Loucy (cell line): Measurements from ENCODE around the gene SLC35F3.

ENCODE experiments used
- H2AFZ ChIP-seq: fragments of 200-600 bp; sonication (generic); 2 replicates; pipeline ENCODE4 v1.6.0; 2016; ENCODE audit warnings: antibody characterized with exemption, mild to moderate bottlenecking, low read length, moderate library complexity
- H3F3A ChIP-seq: fragments of 200-600 bp; 2 replicates; pipeline ENCODE4 v1.6.0; 2016; ENCODE audit warnings: antibody characterized with exemption, low read depth, mild to moderate bottlenecking
- H3K27me3 ChIP-seq: fragments of 200-600 bp; sonication (generic); 2 replicates; pipeline ENCODE4 v1.6.1; 2014; ENCODE audit warnings: low read length, mild to moderate bottlenecking; ENCODE audit not compliant: insufficient read depth, poor library complexity, severe bottlenecking
- H3K36me3 ChIP-seq: fragments of 200-600 bp; sonication (generic); 2 replicates; pipeline ENCODE4 v1.6.1; 2016; ENCODE audit warnings: low read length; ENCODE audit not compliant: insufficient read depth
- H3K4me1 ChIP-seq: fragments of 200-600 bp; sonication (generic); 2 replicates; pipeline ENCODE4 v1.5.1; 2014; ENCODE audit warnings: low read length, mild to moderate bottlenecking; ENCODE audit not compliant: insufficient read depth, poor library complexity, severe bottlenecking
- H3K4me2 ChIP-seq: fragments of 200-600 bp; sonication (generic); 2 replicates; pipeline ENCODE4 v1.6.0; 2014; ENCODE audit warnings: antibody characterized with exemption, low read length, low read depth, mild to moderate bottlenecking; ENCODE audit not compliant: poor library complexity, severe bottlenecking
- H3K4me3 ChIP-seq: fragments of 200-600 bp; sonication (generic); 2 replicates; pipeline ENCODE4 v1.5.1; 2014; ENCODE audit warnings: low read length, mild to moderate bottlenecking, mixed read lengths; ENCODE audit not compliant: poor library complexity, severe bottlenecking
- H3K79me2 ChIP-seq: fragments of 200-600 bp; sonication (generic); 2 replicates; pipeline ENCODE4 v1.6.1; 2014; ENCODE audit warnings: low read length; ENCODE audit not compliant: insufficient read depth
- H3K9ac ChIP-seq: fragments of 200-600 bp; sonication (generic); 2 replicates; pipeline ENCODE4 v1.6.0; 2014; ENCODE audit warnings: mild to moderate bottlenecking, low read depth, low read length, moderate library complexity; ENCODE audit not compliant: poor library complexity, severe bottlenecking
- H3K9me2 ChIP-seq: fragments of 200-600 bp; sonication (generic); replicated peaks from 2 replicates; pipeline ENCODE4 v1.6.1; 2016; ENCODE audit warnings: low read depth, low read length, mixed read lengths
- H3K9me3 ChIP-seq: fragments of 200-600 bp; sonication (generic); 2 replicates; pipeline ENCODE4 v1.6.1; 2014; ENCODE audit warnings: mild to moderate bottlenecking, antibody characterized with exemption, low read length, low read depth; ENCODE audit not compliant: insufficient read depth
- H4K20me1 ChIP-seq: fragments of 200-600 bp; sonication (generic); 2 replicates; pipeline ENCODE4 v1.6.0; 2014; ENCODE audit warnings: antibody characterized with exemption, low read length, mild to moderate bottlenecking; ENCODE audit not compliant: insufficient read depth, poor library complexity, severe bottlenecking
- EZH2phosphoT487 ChIP-seq: fragments of 200-600 bp; IDR thresholded peaks from 2 replicates; pipeline ENCODE4 v1.6.1; 2018; ENCODE audit warnings: antibody characterized with exemption, mild to moderate bottlenecking, moderate library complexity, borderline replicate concordance
- TF ChIP-seq, protein P1 (sequence below): fragments of 200-600 bp; sonication (generic); conservative IDR thresholded peaks from 2 replicates; pipeline ENCODE4 v1.5.1; 2014; ENCODE audit warnings: mild to moderate bottlenecking, antibody characterized with exemption, low read length

SLC35F3 gene

DNA sequence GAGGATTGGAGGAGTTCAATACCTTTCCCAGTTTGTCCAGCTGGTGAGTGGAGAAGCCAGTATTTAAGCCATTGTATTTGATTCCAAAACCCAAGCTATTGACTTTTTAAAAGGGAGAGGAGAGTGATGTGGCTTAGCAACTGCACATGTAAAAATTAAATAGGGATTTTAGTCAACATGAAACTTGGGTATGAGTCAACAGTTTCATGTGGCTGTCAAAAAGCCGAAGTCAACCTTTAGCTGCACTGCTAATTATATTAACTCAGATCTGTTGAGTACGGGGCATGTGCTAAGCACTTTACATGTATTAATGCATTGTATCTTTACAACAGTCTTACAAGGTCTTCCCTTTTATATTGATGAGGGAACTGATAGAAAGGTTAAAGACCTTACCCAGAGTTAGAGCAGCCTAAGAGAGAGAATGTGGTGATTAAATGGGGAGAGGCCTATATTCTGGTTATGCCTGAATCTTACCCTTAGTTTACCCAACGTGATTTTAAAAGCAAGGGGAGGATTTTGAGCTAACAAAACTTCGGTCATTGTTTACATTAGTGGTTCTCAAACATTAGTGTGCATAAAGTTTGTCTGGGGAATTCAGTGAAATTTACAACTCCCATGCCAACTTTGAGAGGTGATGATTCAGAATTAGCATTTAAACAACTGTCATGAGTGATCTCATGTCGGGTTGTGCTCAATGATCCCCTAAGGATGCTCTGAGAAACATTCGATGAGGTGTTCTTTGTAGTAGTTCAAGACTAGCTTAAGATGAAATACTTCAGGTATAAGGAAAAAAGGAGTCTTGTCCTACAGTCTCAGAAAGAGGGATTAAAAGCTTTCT lies 6.9 kb upstream of the SLC35F3 start:
- no peaks in the 10 kb centered on the region for H3K4me1 ChIP-seq
- no peaks in the 10 kb centered on the region for H3F3A ChIP-seq
- H2AFZ ChIP-seq = no peak overlapping the region
- H3K36me3 ChIP-seq = no peaks in the 10 kb centered on the region
- no peak overlapping the region for H3K4me3 ChIP-seq
- H3K79me2 ChIP-seq = no peaks in the 10 kb centered on the region
- no peak overlapping the region for H3K4me2 ChIP-seq
- no peaks in the 10 kb centered on the region for H3K27me3 ChIP-seq
- H4K20me1 ChIP-seq = no peaks in the 10 kb centered on the region
- TF ChIP-seq, protein P1, sequence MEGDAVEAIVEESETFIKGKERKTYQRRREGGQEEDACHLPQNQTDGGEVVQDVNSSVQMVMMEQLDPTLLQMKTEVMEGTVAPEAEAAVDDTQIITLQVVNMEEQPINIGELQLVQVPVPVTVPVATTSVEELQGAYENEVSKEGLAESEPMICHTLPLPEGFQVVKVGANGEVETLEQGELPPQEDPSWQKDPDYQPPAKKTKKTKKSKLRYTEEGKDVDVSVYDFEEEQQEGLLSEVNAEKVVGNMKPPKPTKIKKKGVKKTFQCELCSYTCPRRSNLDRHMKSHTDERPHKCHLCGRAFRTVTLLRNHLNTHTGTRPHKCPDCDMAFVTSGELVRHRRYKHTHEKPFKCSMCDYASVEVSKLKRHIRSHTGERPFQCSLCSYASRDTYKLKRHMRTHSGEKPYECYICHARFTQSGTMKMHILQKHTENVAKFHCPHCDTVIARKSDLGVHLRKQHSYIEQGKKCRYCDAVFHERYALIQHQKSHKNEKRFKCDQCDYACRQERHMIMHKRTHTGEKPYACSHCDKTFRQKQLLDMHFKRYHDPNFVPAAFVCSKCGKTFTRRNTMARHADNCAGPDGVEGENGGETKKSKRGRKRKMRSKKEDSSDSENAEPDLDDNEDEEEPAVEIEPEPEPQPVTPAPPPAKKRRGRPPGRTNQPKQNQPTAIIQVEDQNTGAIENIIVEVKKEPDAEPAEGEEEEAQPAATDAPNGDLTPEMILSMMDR = no peak
- TF ChIP-seq EZH2phosphoT487 = no peak
- no peaks in the 10 kb centered on the region for H3K9me3 ChIP-seq
- no peak overlapping the region for H3K9ac ChIP-seq
- no peaks in the 10 kb centered on the region for H3K9me2 ChIP-seq

DNA sequence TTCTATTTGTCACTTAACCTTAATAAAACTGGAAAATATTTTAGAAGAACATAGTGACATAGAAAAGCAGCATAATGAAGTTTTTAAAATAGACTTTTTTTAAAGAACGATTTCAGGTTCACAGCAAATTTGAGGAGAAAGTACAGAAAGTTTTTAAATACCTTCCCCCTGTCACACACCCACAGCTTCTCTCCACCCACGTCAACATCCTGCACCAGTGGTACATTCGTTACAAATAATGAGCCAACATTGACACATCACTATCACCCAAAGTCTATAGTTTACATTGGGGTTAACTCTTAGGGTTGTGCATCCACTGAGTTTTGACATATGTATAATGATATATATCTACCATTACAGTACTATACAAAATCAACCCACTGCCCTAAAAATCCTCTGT lies 3.0 kb upstream of the SLC35F3 start:
- Histone ChIP-seq H3K36me3 (no peaks in the 10 kb centered on the region), H3K9ac (no peak overlapping the region), H3F3A (no peaks in the 10 kb centered on the region), H3K27me3 (no peaks in the 10 kb centered on the region), H3K4me1 (no peaks in the 10 kb centered on the region), H3K9me3 (no peaks in the 10 kb centered on the region), H3K9me2 (no peaks in the 10 kb centered on the region), H2AFZ (no peak overlapping the region), H3K79me2 (no peaks in the 10 kb centered on the region), H4K20me1 (no peaks in the 10 kb centered on the region), H3K4me3 (no peak overlapping the region), H3K4me2 (no peak overlapping the region)
- no peak for TF ChIP-seq EZH2phosphoT487
- TF ChIP-seq, protein P1 = no peak

DNA sequence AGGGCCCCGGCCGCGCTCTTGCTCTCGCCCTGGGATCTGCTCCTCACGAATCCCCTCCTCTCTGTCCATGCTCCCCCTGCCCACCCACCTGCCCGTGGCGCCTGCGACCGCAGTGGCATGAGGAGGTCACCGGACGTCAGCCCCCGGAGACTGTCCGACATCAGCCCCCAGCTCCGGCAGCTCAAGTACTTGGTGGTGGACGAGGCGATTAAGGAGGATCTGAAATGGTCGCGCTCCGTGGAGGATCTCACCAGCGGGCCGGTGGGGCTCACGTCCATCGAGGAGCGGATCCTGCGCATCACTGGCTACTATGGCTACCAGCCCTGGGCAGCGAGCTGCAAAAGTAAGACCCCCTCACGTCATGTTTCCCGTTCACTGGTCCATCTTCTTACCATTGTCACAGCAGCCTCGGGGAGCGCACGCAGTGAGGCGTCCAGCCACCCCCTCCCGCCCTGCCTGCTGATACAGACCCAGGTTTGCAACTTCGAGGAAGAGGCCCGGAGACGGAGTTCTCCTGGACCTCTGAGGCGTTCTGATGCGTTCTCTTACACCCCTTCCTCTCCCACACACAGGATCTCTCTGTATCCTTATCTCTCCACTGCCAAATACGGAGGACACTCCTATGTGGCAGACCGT lies 1.1 kb downstream of the SLC35F3 start:
- H2AFZ ChIP-seq = no peak overlapping the region

More for the DNA sequence above, 1.1 kb downstream of the SLC35F3 start:
- H3K4me2 ChIP-seq = no peak overlapping the region
- TF ChIP-seq, protein P1 = no peak
- no peak for TF ChIP-seq EZH2phosphoT487
- H3K27me3 ChIP-seq = no peaks in the 10 kb centered on the region
- H3K9me2 ChIP-seq = no peaks in the 10 kb centered on the region
- no peaks in the 10 kb centered on the region for H4K20me1 ChIP-seq
- no peaks in the 10 kb centered on the region for H3K9me3 ChIP-seq
- H3K9ac ChIP-seq = no peak overlapping the region
- no peaks in the 10 kb centered on the region for H3K4me1 ChIP-seq
- H3K36me3 ChIP-seq = no peaks in the 10 kb centered on the region
- H3K79me2 ChIP-seq = no peaks in the 10 kb centered on the region
- no peaks in the 10 kb centered on the region for H3F3A ChIP-seq
- H3K4me3 ChIP-seq = no peak overlapping the region
